GM19395 (cell line): ENCODE data around the gene LHX6.

Experiments used
- ATAC-seq: cut with Tn5 transposase; IDR thresholded peaks from one replicate; pipeline ENCODE4 v1.9.1; 2021; ENCODE audit warnings: mild to moderate bottlenecking, moderate library complexity; ENCODE audit not compliant: unreplicated experiment

The LHX6 gene

DNA sequence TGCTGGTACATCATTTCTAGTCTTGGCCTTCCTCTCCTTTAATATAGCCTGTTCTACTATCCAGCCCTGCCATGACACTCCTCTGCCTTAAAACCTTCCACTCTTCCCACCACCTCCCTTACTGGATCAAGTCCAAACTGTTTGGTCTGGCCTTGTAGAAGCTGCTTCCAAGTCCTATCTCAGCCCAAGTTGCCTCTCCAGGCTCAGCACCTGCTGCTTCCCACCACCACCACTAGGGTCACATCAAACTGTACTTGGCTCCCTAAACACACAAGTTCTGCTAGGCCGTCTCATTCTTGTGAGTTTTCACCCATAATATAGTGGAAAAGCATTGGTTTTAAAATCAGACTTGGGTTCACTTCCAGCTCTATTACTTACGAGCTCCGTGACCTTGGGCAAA is 70.6 kb downstream of the LHX6 start:
- ATAC-seq: peak; percentile 40

- no peak for ATAC-seq
These were observed 73.0 kb downstream of the LHX6 start for GRCh38 chr9:122155796-122156195.
